ENCODE results near the gene CASKIN1. TPM values are rescaled to one million over a fixed set of nuclear protein-coding genes. Genes with fewer than 3 reads are reported as not detected.
A peak's percentile ranks its signal among the peaks of the same experiment; 100 is the strongest.
"Not testable (repeated sequence)": the region's sequence is repeated elsewhere in the genome, so short reads cannot be mapped to it uniquely, and the experiment has no call there.

CASKIN1 gene
- total RNA-seq, 1 donor from 2014 or later = 0.58 TPM

GRCh38 chr16:2143878-2144485 is 52.4 kb downstream of the CASKIN1 start:
- no peak for DNase-seq (ENCODE audit: low spot score)

GRCh38 chr16:2142942-2143877 is 53.2 kb downstream of the CASKIN1 start:
- no peak for DNase-seq (ENCODE audit: low spot score)

GRCh38 chr16:2135770-2136490 is 60.5 kb downstream of the CASKIN1 start, which contains the start of gene PKD1:
Gene PKD1, minus strand, starts transcription at chr16:2135898. Its CDS starts 209 bp downstream, at chr16:2135689.
- DNase-seq (ENCODE audit: low spot score) = peak; percentile 99

- not testable (repeated sequence) for DNase-seq (ENCODE audit: low spot score)
Observed at GRCh38 chr16:2135071-2135470, 61.3 kb downstream of the CASKIN1 start.

DNA sequence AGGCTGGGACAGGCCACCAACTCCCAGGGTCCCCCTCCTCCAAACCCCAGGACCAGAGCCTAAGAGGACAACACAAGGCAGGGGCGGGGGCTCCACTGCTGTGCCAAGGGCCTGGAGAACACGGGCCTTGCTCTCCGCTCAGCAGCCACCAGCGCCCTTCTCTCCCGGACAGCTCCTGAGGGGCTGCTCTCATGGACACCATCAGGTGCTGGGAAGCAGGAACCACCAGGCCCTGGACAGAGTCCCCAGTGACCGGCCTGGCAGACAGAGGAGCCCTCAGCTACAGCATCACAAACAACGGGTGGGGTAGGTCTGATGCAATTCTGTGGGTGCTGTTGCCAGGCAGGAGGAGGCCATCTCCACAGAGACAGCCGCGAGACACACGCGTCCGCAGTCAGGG is 62.6 kb downstream of the CASKIN1 start:
- DNase-seq (ENCODE audit: low spot score) = not testable (repeated sequence)

GRCh38 chr16:2129890-2130447 is 66.4 kb downstream of the CASKIN1 start:
- not testable (repeated sequence) for DNase-seq (ENCODE audit: low spot score)

- not testable (repeated sequence) for DNase-seq (ENCODE audit: low spot score)
Observed at GRCh38 chr16:2129251-2129650, 67.2 kb downstream of the CASKIN1 start.

GRCh38 chr16:2127630-2128280 is 68.7 kb downstream of the CASKIN1 start:
- DNase-seq (ENCODE audit: low spot score) = not testable (repeated sequence)

Other genes starting within 250 kb of the CASKIN1 start
- not detected for gene RPL3L, start 241.9 kb downstream of the CASKIN1 start, total RNA-seq
- 145 TPM for gene NDUFB10, start 237.1 kb downstream of the CASKIN1 start, total RNA-seq
- gene RPS2, start 231.8 kb downstream of the CASKIN1 start, total RNA-seq = 1,121 TPM
- not detected for gene RNF151, start 229.7 kb downstream of the CASKIN1 start, total RNA-seq
- 32.5 TPM for gene TBL3, start 224.6 kb downstream of the CASKIN1 start, total RNA-seq
- gene NOXO1, start 215.1 kb downstream of the CASKIN1 start, total RNA-seq = 2.7 TPM
- 34.3 TPM for gene GFER, start 212.4 kb downstream of the CASKIN1 start, total RNA-seq
- 1.4 TPM for gene SYNGR3, start 206.6 kb downstream of the CASKIN1 start, total RNA-seq
- 42.1 TPM for gene ZNF598, start 186.8 kb downstream of the CASKIN1 start, total RNA-seq
- 1.6 TPM for gene NPW, start 176.8 kb downstream of the CASKIN1 start, total RNA-seq
- 121 TPM for gene NHERF2, start 169.7 kb downstream of the CASKIN1 start, total RNA-seq
- 33.9 TPM for gene NTHL1, start 148.8 kb downstream of the CASKIN1 start, total RNA-seq
- 185 TPM for gene TSC2, start 148.6 kb downstream of the CASKIN1 start, total RNA-seq
- gene PKD1, start 60.7 kb downstream of the CASKIN1 start, total RNA-seq = 154 TPM
- gene RAB26, start 48.0 kb downstream of the CASKIN1 start, total RNA-seq = 7.7 TPM
- 100 TPM for gene TRAF7, start 40.8 kb downstream of the CASKIN1 start, total RNA-seq
- 31.2 TPM for gene MLST8, start 8.8 kb upstream of the CASKIN1 start, total RNA-seq
- 15.2 TPM for gene BRICD5, start 14.3 kb upstream of the CASKIN1 start, total RNA-seq
- 19.7 TPM for gene PGP, start 18.2 kb upstream of the CASKIN1 start, total RNA-seq
- gene E4F1, start 27.0 kb upstream of the CASKIN1 start, total RNA-seq = 33.3 TPM
- 4.6 TPM for gene DNASE1L2, start 39.8 kb upstream of the CASKIN1 start, total RNA-seq
- 69.9 TPM for gene ECI1, start 55.0 kb upstream of the CASKIN1 start, total RNA-seq
- gene RNPS1, start 71.5 kb upstream of the CASKIN1 start, total RNA-seq = 114 TPM
- 18.3 TPM for gene ABCA3, start 144.1 kb upstream of the CASKIN1 start, total RNA-seq
- 3.7 TPM for gene CCNF, start 232.8 kb upstream of the CASKIN1 start, total RNA-seq